CD4-positive, alpha-beta memory T cell (primary cell): Measurements from ENCODE around the gene DDB1. TPM values are rescaled to one million over a fixed set of nuclear protein-coding genes. Genes with fewer than 3 reads are reported as not detected.

Experiments
- CTCF ChIA-PET: fragments of 350-600 bp; sonication (Branson Sonifier 250); formaldehyde crosslinking; loops from one replicate; lab custom pipeline; 2021; ENCODE audit warnings: inconsistent platforms; ENCODE audit not compliant: partially characterized antibody; lab: Charles Lee
- POLR2A ChIA-PET: fragments of 350-600 bp; sonication (Branson Sonifier 250); formaldehyde crosslinking; loops from one replicate; lab custom pipeline; 2021; ENCODE audit not compliant: partially characterized antibody; lab: Charles Lee
- DNase-seq, 5 donors: peaks; one replicate each; pipeline versions ENCODE4 v3.0.0 to v3.0.0-alpha.2; 2020 to 2022; ENCODE audit warnings: mixed read lengths in 1 of 5
- H3K27ac ChIP-seq: one replicate; pipeline ENCODE4 v1.7.0; 2013; ENCODE audit warnings: low read depth, low read length
- H3K27me3 ChIP-seq: 2 replicates; pipeline ENCODE4 v1.7.0; 2013; ENCODE audit warnings: mild to moderate bottlenecking, low read length, moderate library complexity; ENCODE audit not compliant: insufficient read depth
- H3K36me3 ChIP-seq: 2 replicates; pipeline ENCODE4 v1.7.0; 2013; ENCODE audit warnings: mild to moderate bottlenecking, low read length, moderate library complexity; ENCODE audit not compliant: insufficient read depth
- H3K4me1 ChIP-seq: 2 replicates; pipeline ENCODE4 v1.7.0; 2013; ENCODE audit warnings: mild to moderate bottlenecking, low read length, moderate library complexity; ENCODE audit not compliant: insufficient read depth
- H3K4me3 ChIP-seq, 2 donors: one replicate each; pipeline ENCODE4 v1.7.0; 2013; ENCODE audit warnings: low read length in 2 of 2, mild to moderate bottlenecking in 1 of 2
- H3K9me3 ChIP-seq, 2 donors: one replicate each; pipeline ENCODE4 v1.7.0; 2013; ENCODE audit warnings: low read length in 2 of 2, control low read depth in 1 of 2; ENCODE audit not compliant: control insufficient read depth in 1 of 2
- H3K27ac Mint-ChIP-seq, 7 donors: one replicate each; pipeline ENCODE4 v1.8.0; 2020 to 2021; ENCODE audit warnings: mixed read lengths in 7 of 7, mild to moderate bottlenecking in 6 of 7, inconsistent platforms in 3 of 7, moderate library complexity in 3 of 7
- H3K27me3 Mint-ChIP-seq, 2 donors: one replicate each; pipeline ENCODE4 v1.8.0; 2020 to 2021; ENCODE audit warnings: mixed read lengths in 2 of 2
- H3K36me3 Mint-ChIP-seq, 2 donors: one replicate each; pipeline ENCODE4 v1.8.0; 2020 to 2021; ENCODE audit warnings: mixed read lengths in 2 of 2, inconsistent platforms in 1 of 2, mild to moderate bottlenecking in 1 of 2
- H3K4me1 Mint-ChIP-seq, 4 donors: one replicate each; pipeline ENCODE4 v1.8.0; 2020 to 2021; ENCODE audit warnings: mixed read lengths in 4 of 4, mild to moderate bottlenecking in 1 of 4
- H3K4me3 Mint-ChIP-seq, 8 donors: one replicate each; pipeline ENCODE4 v1.8.0; 2020 to 2021; ENCODE audit warnings: mixed read lengths in 8 of 8, mild to moderate bottlenecking in 7 of 8, moderate library complexity in 6 of 8, inconsistent platforms in 3 of 8
- H3K9me3 Mint-ChIP-seq, 8 donors: one replicate each; pipeline ENCODE4 v1.8.0; 2020 to 2021; ENCODE audit warnings: mixed read lengths in 8 of 8, mild to moderate bottlenecking in 5 of 8, inconsistent platforms in 3 of 8, moderate library complexity in 1 of 8
- intact Hi-C: fragments of 100-400 bp; cut with micrococcal nuclease; formaldehyde crosslinking; loops from one replicate; pipeline ENCODE4 v1.15.1; 2023
- polyA plus RNA-seq, 2 donors: library from polyadenylated mRNA; unstranded; fragments of 300-500 nt; fragmentation: Illumina TruSeq; gene quantifications; one replicate each; pipeline ENCODE4 v1.2.3, GENCODE V29; 2021
- total RNA-seq, 2 experiments: library from RNA; stranded (reverse); gene quantifications; one replicate each; pipeline ENCODE4 v1.2.3, GENCODE V29; 2021

The DDB1 gene
- total RNA-seq (100 to 1,000 TPM; 156 to 169 TPM), polyA plus RNA-seq (100 to 1,000 TPM; 121 to 141 TPM)

GRCh38 chr11:61332797-61333549, at the start of gene DDB1, which contains the start of gene TKFC:
Gene DDB1 (minus strand): TSS chr11:61333105. CDS start chr11:61332968, 137 bp downstream.
Gene TKFC (plus strand): TSS chr11:61333228. CDS start chr11:61334729, 1,501 bp downstream.
- Mint-ChIP-seq H3K36me3 (peaks cover 25 to 31% of the 10 kb centered on the region in 2 donors), H3K4me3 (peak within 1 kb of the TSS; percentile 89 to 97 (median 96)), H3K9me3 (peaks cover 0 to 4% (median 0%) of the 10 kb centered on the region in 8 donors), H3K27ac (peak within 1 kb of the TSS; percentile 92 to 99 (median 98)), H3K27me3 (no peaks in the 10 kb centered on the region), H3K4me1 (peaks cover 36 to 71% (median 54%) of the 10 kb centered on the region in 4 donors)
- intact Hi-C loops, result loop anchor here (1.0 to 2.0 kb wide), 3 partner anchors 29 to 426 kb away; partner anchors contain the start of genes PRPF19, SDHAF2 and TMEM138
- Histone ChIP-seq H3K9me3 (no peaks in the 10 kb centered on the region), H3K27ac (peak within 1 kb of the TSS; percentile 83), H3K4me3 (peak within 1 kb of the TSS; percentile 85 to 95), H3K27me3 (no peaks in the 10 kb centered on the region), H3K4me1 (peaks cover 39% of the 10 kb centered on the region), H3K36me3 (peaks cover 12% of the 10 kb centered on the region)
- ChIA-PET POLR2A (interaction anchor here (0.6 to 5.9 kb wide), 12 partner anchors 9 to 1981 kb away, joined by 3 to 97 read pairs (median 4); partner anchors contain the start of genes CPSF7, CYB561A3, SDHAF2 and TMEM109), CTCF (interaction anchor here (1.1 to 10.1 kb wide), 5 partner anchors 17 to 102 kb away, joined by 4 to 442 read pairs (median 18); partner anchors contain the start of genes CYB561A3, TMEM138 and TMEM216)
- DNase-seq, result peak; percentile 96 to 97 (median 97)

DNA sequence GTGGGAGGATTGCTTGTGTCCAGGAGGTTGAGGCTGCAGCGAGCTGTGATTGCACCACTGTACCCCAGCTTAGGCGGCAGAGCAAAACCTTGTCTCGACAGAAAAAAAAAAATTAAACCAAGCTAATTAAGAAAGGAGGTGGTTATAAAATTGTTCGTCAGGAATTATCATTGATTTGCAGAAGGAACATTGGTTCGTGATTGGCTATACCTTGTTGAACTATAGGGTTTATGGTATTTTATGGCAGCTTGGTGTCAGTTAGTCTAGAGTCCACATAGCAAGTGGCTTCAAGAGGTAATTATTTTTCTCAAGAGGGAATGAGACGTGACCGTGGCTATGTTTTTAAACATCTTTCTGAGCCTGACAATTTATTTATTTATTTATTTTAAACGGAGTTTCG, 48.0 kb upstream of the DDB1 start:
- Histone ChIP-seq H3K27ac (no peak overlapping the region), H3K9me3 (no peaks in the 10 kb centered on the region), H3K4me3 (no peak overlapping the region), H3K4me1 (peaks cover 8% of the 10 kb centered on the region), H3K27me3 (no peaks in the 10 kb centered on the region), H3K36me3 (no peaks in the 10 kb centered on the region)
- H3K4me3 Mint-ChIP-seq, result no peak overlapping the region
- H3K27me3 Mint-ChIP-seq, result no peaks in the 10 kb centered on the region
- H3K9me3 Mint-ChIP-seq, result no peaks in the 10 kb centered on the region
- H3K4me1 Mint-ChIP-seq, result peaks cover 3 to 9% (median 6%) of the 10 kb centered on the region in 4 donors
- POLR2A ChIA-PET, result interaction anchor here (0.6 to 1.5 kb wide), 6 partner anchors 8 to 48 kb away, joined by 3 to 5 read pairs (median 3); partner anchors contain the start of gene TMEM138
- CTCF ChIA-PET, result interaction anchor here (9.3 kb wide), 1 partner anchor 43 kb away, joined by 442 read pairs; the partner anchor contains the start of genes DDB1 and TKFC
- no peak for DNase-seq
- no peak overlapping the region for H3K27ac Mint-ChIP-seq
- intact Hi-C loops, result loop anchor here (10.0 kb wide), 1 partner anchor 126 kb away; no protein-coding TSS in a partner anchor
- peaks cover 0 to 4% of the 10 kb centered on the region in 2 donors for H3K36me3 Mint-ChIP-seq

DNA sequence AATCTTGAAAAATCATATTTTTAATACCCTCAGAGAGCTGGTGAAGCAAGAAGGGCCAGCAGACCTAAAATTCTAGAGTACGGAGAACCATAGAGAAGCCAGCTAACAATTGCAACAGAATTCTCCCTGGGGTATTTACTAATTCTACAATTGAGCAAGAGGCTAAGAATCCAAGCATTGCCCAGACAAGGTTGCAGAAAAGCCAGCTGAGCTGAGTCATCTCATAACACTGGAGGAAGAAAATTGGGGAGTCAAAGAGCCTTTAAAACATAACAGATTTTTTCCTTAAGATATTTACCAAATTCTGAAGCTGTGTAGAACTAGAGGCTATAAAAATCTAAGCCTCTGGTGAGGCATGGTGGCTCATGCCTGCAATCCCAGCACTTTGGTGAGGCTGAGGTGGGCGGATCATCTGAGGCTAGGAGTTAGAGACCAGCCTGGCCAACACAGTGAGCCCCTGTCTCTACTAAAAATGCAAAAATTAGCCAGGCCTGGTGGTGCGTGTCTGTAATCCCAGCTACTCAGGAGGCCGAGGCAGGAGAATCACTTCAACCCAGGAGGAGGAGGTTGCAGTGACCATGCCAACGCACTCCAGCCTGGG, 45.9 kb upstream of the DDB1 start:
- intact Hi-C loops, result no loop called here
- Histone ChIP-seq H3K27ac (no peak overlapping the region), H3K36me3 (no peaks in the 10 kb centered on the region), H3K9me3 (no peaks in the 10 kb centered on the region), H3K4me3 (no peak overlapping the region), H3K27me3 (no peaks in the 10 kb centered on the region), H3K4me1 (no peaks in the 10 kb centered on the region)
- ChIA-PET CTCF (interaction anchor here (1.0 kb wide), 1 partner anchor 43 kb away, joined by 4 read pairs; no protein-coding TSS in a partner anchor), POLR2A (interaction anchor here (1.3 kb wide), 1 partner anchor 42 kb away, joined by 3 read pairs; no protein-coding TSS in a partner anchor)
- Mint-ChIP-seq H3K36me3 (peaks cover 0 to 4% of the 10 kb centered on the region in 2 donors), H3K4me3 (no peak overlapping the region), H3K27ac (peak overlapping the region in 1 of 7 donors; percentile 41), H3K4me1 (no peaks in the 10 kb centered on the region), H3K27me3 (no peaks in the 10 kb centered on the region), H3K9me3 (no peaks in the 10 kb centered on the region)
- DNase-seq, result no peak

GRCh38 chr11:61377461-61378160, 44.7 kb upstream of the DDB1 start:
- POLR2A ChIA-PET, result interaction anchor here (1.3 to 1.4 kb wide), 2 partner anchors 41 kb away, joined by 3 read pairs; no protein-coding TSS in a partner anchor
- no peaks in the 10 kb centered on the region for H3K9me3 Mint-ChIP-seq
- no peak for DNase-seq
- Histone ChIP-seq H3K4me3 (no peak overlapping the region), H3K9me3 (no peaks in the 10 kb centered on the region), H3K27me3 (no peaks in the 10 kb centered on the region), H3K4me1 (no peaks in the 10 kb centered on the region), H3K27ac (no peak overlapping the region), H3K36me3 (no peaks in the 10 kb centered on the region)
- no peaks in the 10 kb centered on the region for H3K4me1 Mint-ChIP-seq
- CTCF ChIA-PET, result interaction anchor here (5.5 kb wide), 1 partner anchor 7 kb away, joined by 37 read pairs; no protein-coding TSS in a partner anchor
- no peaks in the 10 kb centered on the region for H3K27me3 Mint-ChIP-seq
- H3K27ac Mint-ChIP-seq, result peak overlapping the region in 2 of 7 donors; percentile 11 to 41
- intact Hi-C loops, result no loop called here
- no peak overlapping the region for H3K4me3 Mint-ChIP-seq
- peaks cover 0 to 4% of the 10 kb centered on the region in 2 donors for H3K36me3 Mint-ChIP-seq

DNA sequence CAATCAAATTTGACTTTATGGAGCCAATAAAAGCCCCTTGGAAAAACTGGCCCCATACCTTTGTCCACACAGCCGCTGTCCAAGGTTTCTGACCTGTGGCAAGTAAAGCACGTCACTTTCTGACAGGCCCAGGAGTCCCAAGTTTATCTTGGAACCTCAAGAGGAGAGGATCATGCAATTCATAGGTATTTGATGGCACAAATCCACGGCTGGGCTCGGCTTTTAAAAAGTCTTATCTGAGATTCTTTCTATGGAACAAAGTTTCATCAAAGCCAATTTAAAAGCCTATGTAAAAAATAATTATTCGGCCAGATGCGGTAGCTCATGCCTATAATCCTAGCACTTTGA, 42.8 kb upstream of the DDB1 start:
- no peaks in the 10 kb centered on the region for H3K4me1 Mint-ChIP-seq
- no peaks in the 10 kb centered on the region for H3K4me1 ChIP-seq
- DNase-seq, result no peak
- peaks cover 1 to 4% of the 10 kb centered on the region in 2 donors for H3K36me3 Mint-ChIP-seq
- H3K4me3 Mint-ChIP-seq, result no peak overlapping the region
- H3K27me3 ChIP-seq, result no peaks in the 10 kb centered on the region
- H3K9me3 Mint-ChIP-seq, result no peaks in the 10 kb centered on the region
- no peak overlapping the region for H3K4me3 ChIP-seq
- no peaks in the 10 kb centered on the region for H3K9me3 ChIP-seq
- no peaks in the 10 kb centered on the region for H3K36me3 ChIP-seq
- no peaks in the 10 kb centered on the region for H3K27me3 Mint-ChIP-seq
- no peak overlapping the region for H3K27ac ChIP-seq
- intact Hi-C loops, result no loop called here
- ChIA-PET POLR2A (interaction anchor here (2.2 kb wide), 1 partner anchor 9 kb away, joined by 6 read pairs; no protein-coding TSS in a partner anchor), CTCF (interaction anchor here (5.5 kb wide), 1 partner anchor 9 kb away, joined by 37 read pairs; no protein-coding TSS in a partner anchor)
- H3K27ac Mint-ChIP-seq, result peak overlapping the region in 1 of 7 donors; percentile 41

DNA sequence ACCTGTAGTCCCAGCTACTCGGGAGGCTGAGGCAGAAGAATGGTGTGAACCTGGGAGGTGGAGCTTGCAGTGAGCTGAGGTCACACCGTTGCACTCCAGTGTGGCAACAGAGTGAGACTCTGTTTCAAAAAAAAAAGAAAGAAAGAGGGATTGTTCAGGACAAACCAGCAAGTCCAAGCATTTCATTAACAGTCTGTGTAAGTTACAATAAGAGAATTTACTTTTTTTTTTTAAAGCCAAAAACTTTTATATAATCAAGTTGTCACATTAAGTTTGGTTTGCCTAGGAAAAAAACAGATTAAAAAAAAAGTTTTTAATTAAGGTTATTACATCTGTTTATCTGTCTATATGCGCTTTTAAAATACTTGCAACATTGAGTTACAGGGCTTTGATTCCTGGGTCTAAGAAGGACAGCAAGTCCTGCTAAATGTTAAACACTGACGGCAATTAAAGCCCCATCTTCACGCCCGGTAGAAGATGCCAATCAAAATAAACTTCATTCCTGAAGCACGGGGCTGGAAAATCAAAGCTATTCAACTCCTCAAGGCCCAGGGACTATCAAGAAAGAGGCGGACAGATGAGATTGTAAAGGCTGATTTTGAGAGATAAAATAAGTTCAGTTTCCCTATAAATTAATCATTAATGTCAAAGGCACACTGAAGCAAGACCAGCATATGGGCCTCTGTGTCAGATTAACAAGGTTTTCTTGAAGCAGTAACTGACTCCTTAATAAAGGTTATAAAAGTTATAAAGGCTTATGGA, 39.9 kb upstream of the DDB1 start:
- no peak for DNase-seq
- peaks cover 8 to 25% of the 10 kb centered on the region in 2 donors for H3K36me3 Mint-ChIP-seq
- peak overlapping the region in 2 of 7 donors; percentile 15 to 41 for H3K27ac Mint-ChIP-seq
- POLR2A ChIA-PET, result interaction anchor here (0.6 kb wide), 2 partner anchors 8 to 14 kb away, joined by 3 to 4 read pairs; no protein-coding TSS in a partner anchor
- Histone ChIP-seq H3K36me3 (peaks cover 21% of the 10 kb centered on the region), H3K27me3 (no peaks in the 10 kb centered on the region), H3K4me1 (no peaks in the 10 kb centered on the region), H3K4me3 (no peak overlapping the region), H3K27ac (no peak overlapping the region), H3K9me3 (no peaks in the 10 kb centered on the region)
- H3K27me3 Mint-ChIP-seq, result no peaks in the 10 kb centered on the region
- H3K4me3 Mint-ChIP-seq, result no peak overlapping the region
- CTCF ChIA-PET, result interaction anchor here (5.5 kb wide), 1 partner anchor 12 kb away, joined by 37 read pairs; no protein-coding TSS in a partner anchor
- H3K9me3 Mint-ChIP-seq, result no peaks in the 10 kb centered on the region
- intact Hi-C loops, result no loop called here
- no peaks in the 10 kb centered on the region for H3K4me1 Mint-ChIP-seq
